Small intestine (tissue), 7 donors: ENCODE data around the gene SLC25A12. TPM values are rescaled to one million over a fixed set of nuclear protein-coding genes. Genes with fewer than 3 reads are reported as not detected.

Source experiments
- DNase-seq, 2 donors: peaks; one replicate each; pipeline versions ENCODE4 v3.0.0 to v3.0.0-alpha.2; 2013
- FAIRE-seq: peaks from 2 replicates; lab custom pipeline; 2012; peaks lifted over from hg19 to GRCh38; lab: Jason Lieb, UNC
- H3K27ac ChIP-seq, 3 donors: one replicate each; pipeline ENCODE4 v1.5.1; 2013; ENCODE audit warnings: low read length in 2 of 3, mild to moderate bottlenecking in 2 of 3, control low read depth in 1 of 3, inconsistent platforms in 1 of 3, low read depth in 1 of 3, moderate library complexity in 1 of 3
- H3K27me3 ChIP-seq, 3 donors: one replicate each; pipeline ENCODE4 v1.6.1; 2013; ENCODE audit warnings: low read length in 3 of 3, inconsistent platforms in 1 of 3; ENCODE audit not compliant: control insufficient read depth in 3 of 3, insufficient read depth in 3 of 3
- H3K36me3 ChIP-seq, 3 donors: one replicate each; pipeline ENCODE4 v1.6.1; 2013; ENCODE audit warnings: low read length in 3 of 3, inconsistent platforms in 1 of 3, low read depth in 1 of 3, mild to moderate bottlenecking in 1 of 3, moderate library complexity in 1 of 3; ENCODE audit not compliant: control insufficient read depth in 3 of 3, insufficient read depth in 2 of 3
- H3K4me1 ChIP-seq, 3 donors: one replicate each; pipeline ENCODE4 v1.6.1; 2013; ENCODE audit warnings: low read length in 2 of 3, inconsistent platforms in 1 of 3, low read depth in 1 of 3, mild to moderate bottlenecking in 1 of 3, moderate library complexity in 1 of 3; ENCODE audit not compliant: control insufficient read depth in 3 of 3, insufficient read depth in 2 of 3
- H3K4me3 ChIP-seq, 3 donors: one replicate each; pipeline ENCODE4 v1.5.1; 2013; ENCODE audit warnings: low read length in 3 of 3, control low read depth in 1 of 3, inconsistent platforms in 1 of 3, low read depth in 1 of 3, mild to moderate bottlenecking in 1 of 3, moderate library complexity in 1 of 3
- H3K9me3 ChIP-seq, 2 donors: one replicate each; pipeline ENCODE4 v1.6.1; 2013; ENCODE audit warnings: low read depth in 1 of 2, low read length in 1 of 2; ENCODE audit not compliant: control insufficient read depth in 2 of 2, insufficient read depth in 1 of 2
- WGBS, 3 donors: extraction: QIAGEN DNeasy Blood & Tissue Kit; methylation state at CpG; one replicate each; pipeline ENCODE4 v1.1.7; 2013; 5-methylcytosine and 5-hydroxymethylcytosine counted together
- polyA plus RNA-seq, 4 donors: library from polyadenylated mRNA; stranded (reverse) in 3 of 4; unstranded in 1 of 4; fragments of 200-250 nt in 3 of 4; fragments of 120-200 nt in 1 of 4; gene quantifications; one replicate each; pipeline versions ENCODE4 v1.2.1 to v1.2.3, GENCODE V29; 2013
- donor health status: healthy with polysubstance abuse.
- donor health status: control.
- donor health status: control.
- donor health status: Bipolar disorder and iron deficiency.
- donor health status: healthy.

SLC25A12 gene
- polyA plus RNA-seq, 4 donors: 2.2 to 6.2 (median 4.4) TPM

DNA sequence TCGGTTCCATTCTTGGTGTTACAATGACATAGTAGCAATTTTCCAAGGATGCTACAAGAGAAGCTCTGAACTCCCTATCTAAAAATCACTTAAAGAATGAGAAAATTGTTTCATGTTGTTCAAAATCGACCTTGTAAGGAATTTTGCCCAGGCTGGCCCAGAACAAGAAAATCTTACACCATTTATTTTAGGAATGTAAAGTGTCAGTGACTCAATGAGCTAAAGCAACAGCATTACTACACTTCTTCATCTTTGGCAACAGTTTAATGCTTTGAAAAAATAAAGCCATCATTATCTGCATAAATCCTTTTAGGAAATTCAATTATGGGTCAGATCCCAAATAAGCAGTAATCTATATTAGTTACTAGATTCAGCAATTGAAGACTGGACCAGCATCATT lies 38.6 kb downstream of the SLC25A12 start:
- FAIRE-seq: no peak
- no peak overlapping the region for H3K27ac ChIP-seq
- H3K9me3 ChIP-seq: no peaks in the 10 kb centered on the region
- no peaks in the 10 kb centered on the region for H3K36me3 ChIP-seq
- H3K4me1 ChIP-seq: peaks cover 0 to 2% (median 0%) of the 10 kb centered on the region in 3 donors
- no peaks in the 10 kb centered on the region for H3K27me3 ChIP-seq
- WGBS, 3 donors: 74 to 77% (median 75%) methylated on average over 2 of the region's 2 CpGs
- H3K4me3 ChIP-seq: no peak overlapping the region
- no peak for DNase-seq

- no peaks in the 10 kb centered on the region for H3K36me3 ChIP-seq
- WGBS, 3 donors: 0 to 19% (median 18%) methylated on average over 1 of the region's 1 CpG
- no peak for FAIRE-seq
- peak in 1 of 2 donors; percentile 33 for DNase-seq
- H3K4me1 ChIP-seq: peaks cover 0 to 2% (median 0%) of the 10 kb centered on the region in 3 donors
- no peaks in the 10 kb centered on the region for H3K9me3 ChIP-seq
- no peak overlapping the region for H3K4me3 ChIP-seq
- no peak overlapping the region for H3K27ac ChIP-seq
- H3K27me3 ChIP-seq: no peaks in the 10 kb centered on the region
Observed at GRCh38 chr2:171852366-171852888, 41.6 kb downstream of the SLC25A12 start.

GRCh38 chr2:171847627-171848026 lies 46.4 kb downstream of the SLC25A12 start:
- no peak for DNase-seq
- Histone ChIP-seq H3K4me3 (no peak overlapping the region), H3K27me3 (peaks cover 0 to 4% (median 0%) of the 10 kb centered on the region in 3 donors), H3K4me1 (peaks cover 0 to 2% (median 0%) of the 10 kb centered on the region in 3 donors), H3K27ac (no peak overlapping the region), H3K9me3 (no peaks in the 10 kb centered on the region), H3K36me3 (no peaks in the 10 kb centered on the region)
- no peak for FAIRE-seq
- 88 to 93% (median 91%) methylated on average over 2 of the region's 2 CpGs for WGBS, 3 donors

- no peak for DNase-seq
- Histone ChIP-seq H3K9me3 (no peaks in the 10 kb centered on the region), H3K27ac (no peak overlapping the region), H3K36me3 (no peaks in the 10 kb centered on the region), H3K27me3 (peaks cover 0 to 4% (median 0%) of the 10 kb centered on the region in 3 donors), H3K4me3 (no peak overlapping the region), H3K4me1 (peaks cover 0 to 2% (median 0%) of the 10 kb centered on the region in 3 donors)
- no peak for FAIRE-seq
Observed at GRCh38 chr2:171846894-171847293, 47.1 kb downstream of the SLC25A12 start.

DNA sequence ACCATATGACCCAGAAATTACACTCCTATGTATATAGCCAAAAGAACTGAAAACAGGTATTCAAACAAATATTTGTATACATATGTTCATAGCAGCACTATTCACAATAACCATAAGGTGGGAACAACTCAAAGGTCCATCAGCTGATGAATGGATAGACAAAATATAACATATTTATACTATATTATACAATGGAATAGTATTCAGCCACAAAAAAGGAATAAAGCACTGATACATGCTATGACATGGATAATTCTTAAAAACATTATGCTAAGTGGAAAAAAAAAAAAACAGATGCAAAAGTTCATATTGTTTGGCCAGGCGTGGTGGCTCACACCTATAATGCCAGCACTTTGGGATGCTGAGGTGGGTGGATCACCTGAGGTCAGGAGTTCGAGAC lies 52.0 kb downstream of the SLC25A12 start:
- Histone ChIP-seq H3K27ac (no peak overlapping the region), H3K9me3 (no peaks in the 10 kb centered on the region), H3K4me3 (no peak overlapping the region), H3K36me3 (peaks cover 0 to 2% (median 0%) of the 10 kb centered on the region in 3 donors), H3K27me3 (peaks cover 0 to 7% (median 0%) of the 10 kb centered on the region in 3 donors), H3K4me1 (no peaks in the 10 kb centered on the region)
- DNase-seq (no peak), FAIRE-seq (no peak)
- WGBS, 3 donors: 94 to 100% (median 98%) methylated on average over 2 of the region's 2 CpGs

- FAIRE-seq: no peak
- Histone ChIP-seq H3K4me3 (no peak overlapping the region), H3K27ac (no peak overlapping the region), H3K4me1 (no peaks in the 10 kb centered on the region), H3K27me3 (peaks cover 0 to 3% (median 0%) of the 10 kb centered on the region in 3 donors), H3K9me3 (peaks cover 0 to 5% of the 10 kb centered on the region in 2 donors), H3K36me3 (peaks cover 0 to 6% (median 4%) of the 10 kb centered on the region in 3 donors)
- DNase-seq: peak; percentile 15 to 28
- WGBS, 3 donors: 8 to 72% (median 24%) methylated on average over 2 of the region's 2 CpGs
Observed at GRCh38 chr2:171837736-171838135, 56.3 kb downstream of the SLC25A12 start.

DNA sequence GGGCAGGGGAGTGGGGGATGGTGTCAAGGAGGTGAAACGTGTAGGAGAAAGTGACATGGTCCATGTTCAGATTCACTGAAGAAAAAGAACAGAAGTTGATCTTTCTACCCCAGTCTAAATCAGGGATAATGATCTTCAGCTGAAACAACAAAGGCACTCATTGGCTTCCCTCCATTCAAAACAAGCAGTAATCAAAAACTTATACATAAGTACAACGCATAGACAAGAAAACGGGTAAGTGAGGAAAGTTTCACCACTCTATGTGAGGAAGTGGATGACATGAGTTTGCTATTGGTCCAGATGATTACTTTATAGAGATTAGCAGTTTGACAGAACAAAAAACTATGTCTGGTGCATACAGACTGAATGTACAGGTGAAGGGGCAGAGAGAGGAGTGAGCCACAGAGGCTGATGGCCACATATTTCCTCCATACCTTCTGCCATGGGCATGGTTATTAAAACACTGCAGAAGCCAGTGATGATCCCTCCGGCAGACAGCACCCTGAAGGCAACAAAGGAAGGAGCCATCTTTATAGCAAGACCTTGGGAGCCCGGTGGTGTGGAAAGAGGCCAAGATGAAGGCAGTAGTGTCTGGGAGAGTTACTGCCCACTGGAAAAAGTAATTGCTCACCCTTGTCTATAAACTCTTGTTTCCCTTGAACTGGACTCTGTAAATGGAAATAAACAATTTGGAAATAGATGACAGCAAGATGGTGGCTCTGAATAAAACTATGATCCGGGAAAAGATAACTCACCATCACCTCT lies 57.7 kb downstream of the SLC25A12 start:
- 94 to 95% (median 95%) methylated on average over 6 of the region's 6 CpGs for WGBS, 3 donors
- Histone ChIP-seq H3K4me3 (no peak overlapping the region), H3K27ac (no peak overlapping the region), H3K36me3 (peaks cover 1 to 6% (median 2%) of the 10 kb centered on the region in 3 donors), H3K27me3 (peaks cover 0 to 2% (median 0%) of the 10 kb centered on the region in 3 donors), H3K4me1 (no peaks in the 10 kb centered on the region), H3K9me3 (peaks cover 0 to 17% of the 10 kb centered on the region in 2 donors)
- FAIRE-seq (no peak), DNase-seq (no peak)

- FAIRE-seq: no peak
- WGBS, 3 donors: 93 to 97% (median 95%) methylated on average over 4 of the region's 4 CpGs
- Histone ChIP-seq H3K9me3 (peaks cover 0 to 23% of the 10 kb centered on the region in 2 donors), H3K4me3 (no peak overlapping the region), H3K36me3 (peaks cover 1 to 6% (median 2%) of the 10 kb centered on the region in 3 donors), H3K4me1 (no peaks in the 10 kb centered on the region), H3K27ac (no peak overlapping the region), H3K27me3 (no peaks in the 10 kb centered on the region)
- no peak for DNase-seq
Observed at GRCh38 chr2:171835386-171835785, 58.7 kb downstream of the SLC25A12 start.
